Nephron progenitor cell (in vitro differentiated cells): ENCODE measurements around the gene TM9SF2.

Experiments
- DNase-seq: peaks from one replicate; pipeline ENCODE4 v3.0.0; 2021
- H3K27ac Mint-ChIP-seq: 2 replicates; pipeline ENCODE4 v1.8.0; 2021; ENCODE audit warnings: mild to moderate bottlenecking, moderate library complexity, mixed read lengths
- H3K27me3 Mint-ChIP-seq: 2 replicates; pipeline ENCODE4 v1.8.0; 2021; ENCODE audit warnings: mild to moderate bottlenecking, low read depth, mixed read lengths; ENCODE audit not compliant: poor library complexity
- H3K36me3 Mint-ChIP-seq: 2 replicates; pipeline ENCODE4 v1.8.0; 2021; ENCODE audit warnings: low read depth, mixed read lengths
- H3K4me1 Mint-ChIP-seq: 2 replicates; pipeline ENCODE4 v1.8.0; 2021; ENCODE audit warnings: mixed read lengths
- H3K4me3 Mint-ChIP-seq: 2 replicates; pipeline ENCODE4 v1.8.0; 2021; ENCODE audit warnings: mild to moderate bottlenecking, moderate library complexity, mixed read lengths
- H3K9me3 Mint-ChIP-seq: 2 replicates; pipeline ENCODE4 v1.8.0; 2021; ENCODE audit warnings: mild to moderate bottlenecking, moderate library complexity, mixed read lengths
- TF ChIP-seq, protein P1 (sequence below): fragments of 200-600 bp; sonication (generic); IDR thresholded peaks from 2 replicates; pipeline ENCODE4 v1.5.0; 2021; ENCODE audit warnings: antibody characterized with exemption

The TM9SF2 gene

GRCh38 chr13:99471221-99472121 is 29.8 kb upstream of the TM9SF2 start:
- DNase-seq = no peak
- TF ChIP-seq, protein P1, sequence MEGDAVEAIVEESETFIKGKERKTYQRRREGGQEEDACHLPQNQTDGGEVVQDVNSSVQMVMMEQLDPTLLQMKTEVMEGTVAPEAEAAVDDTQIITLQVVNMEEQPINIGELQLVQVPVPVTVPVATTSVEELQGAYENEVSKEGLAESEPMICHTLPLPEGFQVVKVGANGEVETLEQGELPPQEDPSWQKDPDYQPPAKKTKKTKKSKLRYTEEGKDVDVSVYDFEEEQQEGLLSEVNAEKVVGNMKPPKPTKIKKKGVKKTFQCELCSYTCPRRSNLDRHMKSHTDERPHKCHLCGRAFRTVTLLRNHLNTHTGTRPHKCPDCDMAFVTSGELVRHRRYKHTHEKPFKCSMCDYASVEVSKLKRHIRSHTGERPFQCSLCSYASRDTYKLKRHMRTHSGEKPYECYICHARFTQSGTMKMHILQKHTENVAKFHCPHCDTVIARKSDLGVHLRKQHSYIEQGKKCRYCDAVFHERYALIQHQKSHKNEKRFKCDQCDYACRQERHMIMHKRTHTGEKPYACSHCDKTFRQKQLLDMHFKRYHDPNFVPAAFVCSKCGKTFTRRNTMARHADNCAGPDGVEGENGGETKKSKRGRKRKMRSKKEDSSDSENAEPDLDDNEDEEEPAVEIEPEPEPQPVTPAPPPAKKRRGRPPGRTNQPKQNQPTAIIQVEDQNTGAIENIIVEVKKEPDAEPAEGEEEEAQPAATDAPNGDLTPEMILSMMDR = no peak
- Mint-ChIP-seq H3K4me3 (no peak overlapping the region), H3K27me3 (peaks cover 16% of the 10 kb centered on the region), H3K36me3 (no peaks in the 10 kb centered on the region), H3K27ac (no peak overlapping the region), H3K4me1 (peaks cover 21% of the 10 kb centered on the region), H3K9me3 (peaks cover 11% of the 10 kb centered on the region)

DNA sequence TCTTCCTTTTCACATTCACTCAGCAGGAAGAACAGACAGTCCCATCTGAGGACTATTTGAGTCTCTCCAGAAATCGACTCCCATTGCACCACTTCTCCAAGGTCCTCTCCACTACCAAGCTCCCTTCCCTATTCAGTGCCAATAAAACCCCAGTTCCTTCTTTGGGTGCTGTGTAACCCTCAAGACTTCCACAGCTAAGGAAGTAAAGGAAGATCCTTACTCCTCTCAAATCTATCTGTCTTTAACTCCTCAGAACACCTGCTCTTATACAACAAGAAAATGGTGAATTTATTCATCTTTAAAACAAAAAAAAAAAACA is 29.2 kb upstream of the TM9SF2 start:
- Mint-ChIP-seq H3K4me3 (no peak overlapping the region), H3K36me3 (no peaks in the 10 kb centered on the region), H3K27ac (no peak overlapping the region), H3K4me1 (peaks cover 24% of the 10 kb centered on the region), H3K27me3 (peaks cover 16% of the 10 kb centered on the region), H3K9me3 (peaks cover 11% of the 10 kb centered on the region)
- no peak for DNase-seq
- TF ChIP-seq, protein P1 = no peak

GRCh38 chr13:99473515-99473914 is 27.8 kb upstream of the TM9SF2 start:
- H3K36me3 Mint-ChIP-seq = no peaks in the 10 kb centered on the region
- peaks cover 22% of the 10 kb centered on the region for H3K4me1 Mint-ChIP-seq
- TF ChIP-seq, protein P1 = no peak
- H3K9me3 Mint-ChIP-seq = peaks cover 10% of the 10 kb centered on the region
- no peak overlapping the region for H3K27ac Mint-ChIP-seq
- H3K4me3 Mint-ChIP-seq = no peak overlapping the region
- peaks cover 16% of the 10 kb centered on the region for H3K27me3 Mint-ChIP-seq
- no peak for DNase-seq

DNA sequence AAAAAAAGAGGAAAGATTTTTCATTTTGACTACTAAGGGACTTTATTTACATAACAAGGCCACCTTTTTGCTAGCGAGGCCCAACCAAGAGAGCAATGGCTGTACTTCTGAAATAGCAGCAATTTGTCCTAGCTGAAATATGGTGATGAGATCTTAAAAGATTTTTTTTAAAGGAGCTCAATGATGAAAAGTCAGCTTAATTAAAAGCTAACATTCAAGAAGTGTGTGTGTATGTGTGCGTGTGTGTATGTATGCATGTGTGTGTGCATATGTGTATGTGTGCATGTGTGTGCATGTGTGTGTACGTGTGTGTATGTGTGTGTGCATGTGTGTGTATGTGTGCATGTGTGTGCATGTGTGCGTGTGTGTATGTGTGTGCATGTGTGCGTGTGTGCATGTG is 24.6 kb upstream of the TM9SF2 start:
- no peaks in the 10 kb centered on the region for H3K36me3 Mint-ChIP-seq
- H3K4me1 Mint-ChIP-seq = peaks cover 12% of the 10 kb centered on the region
- H3K9me3 Mint-ChIP-seq = no peaks in the 10 kb centered on the region
- DNase-seq = no peak
- no peak overlapping the region for H3K27ac Mint-ChIP-seq
- TF ChIP-seq, protein P1 = no peak
- H3K27me3 Mint-ChIP-seq = peaks cover 3% of the 10 kb centered on the region
- H3K4me3 Mint-ChIP-seq = no peak overlapping the region

- H3K27ac Mint-ChIP-seq = no peak overlapping the region
Observed at GRCh38 chr13:99477493-99477892, 23.8 kb upstream of the TM9SF2 start.

More at GRCh38 chr13:99477493-99477892, 23.8 kb upstream of the TM9SF2 start:
- H3K4me3 Mint-ChIP-seq = no peak overlapping the region
- no peaks in the 10 kb centered on the region for H3K36me3 Mint-ChIP-seq
- no peak for DNase-seq
- no peaks in the 10 kb centered on the region for H3K27me3 Mint-ChIP-seq
- peaks cover 12% of the 10 kb centered on the region for H3K4me1 Mint-ChIP-seq
- H3K9me3 Mint-ChIP-seq = no peaks in the 10 kb centered on the region
- TF ChIP-seq, protein P1 = no peak
